HG03442 (cell line): ENCODE measurements around the gene LILRB4.
"Not testable (repeated sequence)": the region's sequence is repeated elsewhere in the genome, so short reads cannot be mapped to it uniquely, and the experiment has no call there.

Source experiments
- ATAC-seq: cut with Tn5 transposase; IDR thresholded peaks from one replicate; pipeline ENCODE4 v1.9.1; 2021; ENCODE audit warnings: mild to moderate bottlenecking, moderate library complexity; ENCODE audit not compliant: unreplicated experiment

LILRB4 gene

DNA sequence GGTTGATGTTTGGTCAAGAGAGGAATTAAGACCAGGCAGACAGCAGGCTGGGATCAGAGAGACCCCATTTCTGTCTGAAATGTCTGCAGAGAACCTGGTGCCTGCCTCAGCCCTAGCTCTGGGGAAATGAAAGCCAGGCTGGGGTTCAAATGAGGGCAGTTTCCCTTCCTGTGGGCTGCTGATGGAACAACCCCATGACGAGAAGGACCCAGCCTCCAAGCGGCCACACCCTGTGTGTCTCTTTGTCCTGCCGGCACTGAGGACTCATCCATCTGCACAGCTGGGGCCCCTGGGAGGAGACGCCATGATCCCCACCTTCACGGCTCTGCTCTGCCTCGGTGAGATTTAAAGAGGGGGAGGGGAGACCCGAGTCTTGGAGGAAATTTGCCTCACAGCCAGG is at the start of gene LILRB4:
TSS of gene LILRB4 (plus strand) at position 256 of the 400 bp plus-strand sequence. CDS start at position 305, 49 bp downstream.
- ATAC-seq: no peak

- no peak for ATAC-seq
Measured at GRCh38 chr19:54614726-54615125, 48.1 kb upstream of the LILRB4 start.

DNA sequence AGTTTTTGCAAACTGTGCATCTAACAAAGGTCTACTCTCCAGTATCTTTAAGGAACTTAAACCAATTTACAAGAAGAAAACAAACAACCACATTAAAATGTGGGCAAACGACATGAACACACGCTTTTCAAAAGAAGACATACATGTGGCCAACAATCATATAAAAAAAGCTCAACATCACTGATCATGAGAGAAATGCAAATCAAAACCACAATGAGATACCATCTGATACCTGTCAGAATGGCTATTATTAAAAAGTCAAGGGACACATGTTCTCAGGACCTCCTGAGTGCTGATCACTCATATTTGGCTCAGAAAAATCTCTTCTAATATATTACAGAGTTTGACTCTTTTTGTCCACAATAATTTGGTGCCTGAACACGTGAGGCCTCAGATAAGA is 46.7 kb upstream of the LILRB4 start:
- ATAC-seq: no peak

DNA sequence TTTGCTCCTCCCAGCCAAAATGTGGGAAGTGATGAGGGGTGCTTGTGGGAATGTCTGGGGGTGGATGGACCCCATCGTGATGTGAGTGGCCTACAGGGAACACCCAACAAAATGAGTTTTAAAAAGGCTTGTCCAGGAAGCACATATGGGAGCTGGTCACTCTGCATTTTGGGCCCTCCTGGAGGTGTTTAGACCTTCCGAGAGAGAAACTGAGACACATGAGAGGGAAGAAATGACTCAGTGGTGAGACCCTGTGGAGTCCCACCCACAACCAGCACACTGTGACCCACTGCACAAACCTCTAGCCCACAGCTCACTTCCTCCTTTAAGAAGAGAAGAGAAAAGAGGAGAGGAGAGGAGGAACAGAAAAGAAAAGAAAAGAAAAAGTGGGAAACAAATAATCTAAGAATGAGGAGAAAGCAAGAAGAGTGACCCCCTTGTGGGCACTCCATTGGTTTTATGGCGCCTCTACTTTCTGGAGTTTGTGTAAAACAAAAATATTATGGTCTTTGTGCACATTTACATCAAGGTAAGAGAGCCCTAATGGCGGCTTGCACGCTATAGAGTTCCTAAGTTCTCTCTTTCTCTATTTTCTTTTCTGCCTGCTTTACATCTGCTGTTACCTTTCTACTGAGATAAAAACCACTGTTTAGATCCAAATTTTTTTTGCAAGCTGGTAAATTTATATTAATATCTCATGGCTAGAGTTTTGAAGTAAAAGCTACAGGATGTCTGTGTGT is 45.8 kb upstream of the LILRB4 start:
- peak; percentile 88 for ATAC-seq

DNA sequence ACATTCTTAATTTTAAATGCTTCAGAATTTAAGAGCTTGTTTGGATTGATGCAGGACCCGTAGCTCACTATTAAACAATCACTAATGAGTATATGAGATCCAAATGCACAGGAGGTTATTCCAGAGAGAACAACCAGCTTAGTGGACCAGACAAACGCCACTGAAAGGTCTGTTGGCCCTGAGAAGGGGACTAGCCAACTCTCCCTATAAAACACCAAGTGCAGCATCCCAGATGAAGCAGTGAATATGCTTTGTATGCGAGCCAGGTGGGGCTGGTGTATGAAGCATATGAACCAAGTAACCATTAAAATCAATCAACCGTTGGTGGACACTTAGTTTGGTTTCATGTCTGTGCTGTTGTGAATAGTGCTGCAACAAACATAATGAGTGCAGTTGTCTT is 42.3 kb upstream of the LILRB4 start:
- no peak for ATAC-seq

DNA sequence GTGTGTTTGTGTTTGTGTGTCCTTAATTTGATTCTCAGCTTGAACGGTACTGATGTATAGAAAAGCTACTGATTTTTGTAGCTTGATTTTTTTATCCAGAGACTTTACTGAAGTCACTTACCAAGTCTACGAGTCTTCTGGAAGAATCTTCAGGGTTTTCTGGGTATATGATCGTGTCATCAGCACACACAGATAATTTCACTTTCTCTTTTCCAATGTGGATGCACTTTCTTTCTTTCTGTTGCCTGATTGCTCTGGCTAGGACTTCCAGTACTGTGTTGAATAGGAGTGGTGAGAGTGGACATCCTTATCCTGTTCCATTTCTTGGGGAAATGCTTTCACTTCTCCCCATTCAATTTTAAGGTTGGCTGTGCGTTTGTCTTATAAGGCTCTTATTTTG is 40.4 kb upstream of the LILRB4 start:
- ATAC-seq: no peak

- not testable (repeated sequence) for ATAC-seq
Measured at GRCh38 chr19:54624234-54624633, 38.6 kb upstream of the LILRB4 start.

DNA sequence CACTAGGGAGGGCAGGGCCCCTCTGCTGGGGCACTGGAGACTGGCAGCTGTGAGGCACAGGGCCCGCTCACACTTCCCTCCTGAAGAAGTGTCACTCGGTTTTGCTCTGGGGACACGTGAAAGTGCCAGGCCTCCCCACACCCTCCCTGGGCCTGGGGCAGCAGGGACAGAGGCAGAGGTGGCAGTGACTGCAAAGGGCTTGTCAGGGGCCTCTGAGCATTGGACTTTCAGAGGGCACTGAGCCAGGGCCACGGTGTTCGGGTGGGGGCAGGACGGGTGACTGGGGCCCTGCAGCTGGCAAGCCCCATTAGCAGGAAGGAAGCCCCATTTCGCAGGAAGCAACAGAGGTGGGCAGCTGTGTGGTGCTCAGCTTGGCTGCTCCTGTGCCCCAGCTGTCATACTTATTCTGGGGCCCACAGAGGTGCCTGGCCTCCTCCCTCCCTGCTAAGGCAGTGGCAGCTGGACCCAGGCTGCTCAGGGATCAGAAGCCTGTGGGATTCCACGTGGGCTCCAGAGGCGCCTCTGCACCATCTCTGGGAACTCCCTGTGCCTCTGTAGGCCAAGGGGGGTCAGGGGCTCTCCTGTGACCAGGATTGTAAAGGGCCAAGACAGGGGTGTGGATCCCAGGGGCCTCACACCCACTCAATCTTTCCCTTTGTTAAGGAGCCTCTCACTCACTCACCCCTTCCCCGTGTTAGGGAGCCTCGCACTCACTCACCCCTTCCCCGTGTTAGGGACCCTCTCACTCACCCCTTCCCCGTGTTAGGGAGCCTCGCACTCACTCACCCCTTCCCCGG is 37.7 kb upstream of the LILRB4 start:
- ATAC-seq: not testable (repeated sequence)

- no peak for ATAC-seq
Measured at GRCh38 chr19:54626757-54627156, 36.0 kb upstream of the LILRB4 start.

GRCh38 chr19:54627912-54628311 is 34.9 kb upstream of the LILRB4 start:
- not testable (repeated sequence) for ATAC-seq

DNA sequence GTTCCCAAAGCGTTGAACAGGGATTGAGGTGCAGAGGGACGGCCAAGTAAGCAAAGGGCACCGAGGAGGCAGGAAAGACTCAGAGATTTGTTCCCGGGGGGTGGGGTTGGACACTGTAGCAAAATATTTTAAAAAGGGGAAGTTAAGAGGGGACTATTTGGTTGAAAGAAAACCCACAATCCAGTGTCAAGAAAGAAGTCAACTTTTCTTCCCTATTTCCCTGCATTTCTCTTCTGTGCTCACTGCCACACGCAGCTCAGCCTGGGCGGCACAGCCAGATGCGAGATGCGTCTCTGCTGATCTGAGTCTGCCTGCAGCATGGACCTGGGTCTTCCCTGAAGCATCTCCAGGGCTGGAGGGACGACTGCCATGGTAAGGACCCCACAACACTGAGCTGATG is 32.5 kb upstream of the LILRB4 start, which contains the start of gene LILRB1:
TSS of gene LILRB1 (plus strand) at position 223 of the 400 bp plus-strand sequence. CDS start 590 bp downstream, outside the sequence.
- not testable (repeated sequence) for ATAC-seq

- no peak for ATAC-seq
Measured at GRCh38 chr19:54630782-54631181, 32.0 kb upstream of the LILRB4 start.

- not testable (repeated sequence) for ATAC-seq
Measured at GRCh38 chr19:54631489-54632337, 31.1 kb upstream of the LILRB4 start.

DNA sequence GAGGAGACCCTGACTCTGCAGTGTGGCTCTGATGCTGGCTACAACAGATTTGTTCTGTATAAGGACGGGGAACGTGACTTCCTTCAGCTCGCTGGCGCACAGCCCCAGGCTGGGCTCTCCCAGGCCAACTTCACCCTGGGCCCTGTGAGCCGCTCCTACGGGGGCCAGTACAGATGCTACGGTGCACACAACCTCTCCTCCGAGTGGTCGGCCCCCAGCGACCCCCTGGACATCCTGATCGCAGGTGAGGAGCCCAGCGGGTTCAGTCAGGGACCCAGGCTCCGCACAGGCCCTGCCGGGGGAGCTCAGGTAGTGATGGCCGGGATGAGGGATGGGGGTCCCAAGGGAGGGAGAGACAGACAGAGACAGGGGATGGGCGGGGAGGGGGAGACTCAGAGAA is 30.3 kb upstream of the LILRB4 start:
- ATAC-seq: not testable (repeated sequence)

DNA sequence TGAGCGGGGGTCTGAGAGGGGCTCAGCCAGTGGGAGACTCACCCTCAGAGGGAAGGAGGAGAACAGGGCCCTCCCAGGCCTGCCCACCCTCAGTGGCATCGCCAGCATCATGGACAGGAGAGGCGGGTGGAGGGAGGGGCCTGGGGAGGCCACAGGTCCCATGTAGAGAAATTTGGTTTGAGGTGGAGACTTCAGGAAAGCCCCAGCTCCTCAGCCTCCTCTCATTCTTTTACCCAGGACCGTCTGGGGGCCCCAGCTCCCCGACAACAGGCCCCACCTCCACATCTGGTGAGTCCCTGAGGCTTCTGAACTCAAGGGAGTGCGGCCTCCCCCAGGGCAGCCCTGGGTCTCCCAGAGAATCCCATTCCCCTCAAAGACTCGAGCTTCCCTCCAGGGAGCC is 29.4 kb upstream of the LILRB4 start:
- no peak for ATAC-seq

- ATAC-seq: not testable (repeated sequence)
Measured at GRCh38 chr19:54636081-54636480, 26.7 kb upstream of the LILRB4 start.

- ATAC-seq: no peak
Measured at GRCh38 chr19:54638683-54639082, 24.1 kb upstream of the LILRB4 start.

GRCh38 chr19:54642953-54643352 is 19.8 kb upstream of the LILRB4 start:
- ATAC-seq: not testable (repeated sequence)

- ATAC-seq: not testable (repeated sequence)
Measured at GRCh38 chr19:54643583-54643982, 19.2 kb upstream of the LILRB4 start.

DNA sequence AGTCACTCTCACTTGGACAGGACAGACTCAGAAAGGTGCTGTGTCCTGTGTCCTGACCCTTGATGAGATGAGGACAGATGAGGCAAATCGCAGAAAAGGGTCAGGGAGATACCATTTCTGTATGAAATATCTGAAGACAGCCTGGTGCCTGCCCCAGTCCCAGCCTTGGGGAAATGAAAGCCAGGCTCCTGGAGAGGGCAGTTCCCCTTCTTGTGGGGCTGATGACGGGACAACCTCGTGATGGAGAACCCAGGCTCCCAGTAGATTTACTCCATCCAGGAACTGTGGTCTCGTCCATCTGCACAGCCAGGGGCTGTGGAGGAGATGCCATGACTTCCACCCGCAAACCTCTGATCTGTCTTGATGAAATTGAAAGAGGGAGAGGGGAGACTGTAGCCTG is 18.7 kb upstream of the LILRB4 start:
- ATAC-seq: no peak

DNA sequence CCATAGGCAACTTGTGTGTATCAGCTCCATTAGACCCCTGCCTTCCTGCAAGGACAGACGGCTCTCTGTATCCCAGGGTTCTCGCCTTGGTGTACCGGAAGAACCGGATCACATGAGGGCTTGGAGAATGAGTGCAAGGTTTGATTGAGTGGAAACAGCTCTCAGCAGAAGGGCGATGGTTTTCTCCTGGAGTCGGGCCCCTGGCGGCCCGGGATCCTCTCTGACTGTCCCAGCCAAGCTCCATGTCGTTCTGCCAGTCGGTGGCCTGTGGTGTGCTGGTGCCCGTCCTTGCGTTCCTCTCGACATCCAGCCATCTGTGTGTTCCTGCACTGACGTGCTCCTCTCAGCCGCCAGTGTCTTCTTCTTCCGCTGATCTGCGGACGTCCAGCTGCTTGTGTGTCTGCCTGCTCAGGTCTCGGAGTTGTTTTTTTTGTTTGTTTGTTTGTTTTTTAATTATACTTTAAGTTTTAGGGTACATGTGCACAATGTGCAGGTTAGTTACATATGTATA is 16.4 kb upstream of the LILRB4 start:
- ATAC-seq: no peak
